HG02870 (cell line): ENCODE results near the gene DHX38.

ENCODE experiments used
- ATAC-seq: cut with Tn5 transposase; IDR thresholded peaks from one replicate; pipeline ENCODE4 v1.9.1; 2021; ENCODE audit warnings: mild to moderate bottlenecking, moderate library complexity; ENCODE audit not compliant: unreplicated experiment

DHX38 gene

GRCh38 chr16:72120026-72120425 is 26.4 kb downstream of the DHX38 start:
- no peak for ATAC-seq

DNA sequence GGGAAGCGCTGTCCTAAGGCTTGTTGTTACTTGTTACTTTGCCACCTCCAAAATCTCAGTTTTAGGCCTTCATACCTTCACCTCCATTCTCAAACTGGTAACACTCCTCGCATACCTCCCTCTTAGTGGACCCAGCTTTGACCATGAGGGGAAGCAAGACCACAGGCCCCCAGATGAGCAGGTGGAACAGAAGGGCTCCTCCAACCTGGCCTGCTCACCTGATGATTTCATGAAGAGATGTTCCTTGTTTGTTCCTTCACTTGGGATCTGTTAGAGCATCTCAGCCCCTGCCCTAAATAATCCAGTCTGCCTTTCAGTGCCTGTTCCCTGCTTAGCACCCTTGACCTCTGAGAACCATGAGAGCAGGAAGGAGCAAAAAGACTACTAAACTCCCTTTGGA is 28.7 kb downstream of the DHX38 start:
- no peak for ATAC-seq

DNA sequence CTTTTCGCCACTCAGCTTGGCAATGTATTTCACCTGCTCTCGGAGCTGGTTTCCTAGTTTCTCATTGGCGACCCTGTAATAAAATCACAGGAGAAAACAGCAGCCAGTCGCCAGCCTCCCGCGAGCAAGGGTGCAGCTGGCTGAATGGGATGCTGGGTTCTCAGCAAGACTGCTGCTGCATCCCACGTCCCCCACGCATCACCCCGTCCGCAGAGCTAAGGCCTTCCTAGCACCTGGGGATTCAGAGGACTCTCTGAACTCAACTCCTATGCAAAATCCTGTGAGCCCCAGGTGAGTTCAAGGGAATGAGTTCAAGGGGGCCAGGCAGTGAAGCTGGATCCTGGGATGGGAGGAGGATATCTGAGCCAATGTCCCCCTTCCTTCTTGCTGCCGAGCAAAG is 29.3 kb downstream of the DHX38 start:
- no peak for ATAC-seq

DNA sequence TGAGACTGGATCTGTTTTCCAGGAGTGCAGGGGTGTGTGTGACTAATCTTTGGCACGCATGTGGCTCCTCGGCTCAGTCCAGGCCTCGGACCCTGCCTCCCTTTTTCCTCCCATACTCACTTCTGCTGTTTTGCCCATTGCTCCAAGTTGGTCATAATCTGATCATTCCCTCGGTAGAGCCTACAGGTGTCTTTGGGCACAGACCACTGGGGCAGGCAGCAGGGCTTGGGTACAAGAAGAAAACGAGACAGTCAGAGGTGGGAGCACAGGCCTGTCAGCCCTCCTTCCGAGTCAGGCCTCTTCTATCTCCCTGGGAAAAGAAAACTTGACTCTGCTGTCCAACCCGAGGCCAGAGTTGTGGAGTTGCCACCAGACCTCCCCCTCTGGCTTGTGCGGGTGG is 29.8 kb downstream of the DHX38 start:
- no peak for ATAC-seq

DNA sequence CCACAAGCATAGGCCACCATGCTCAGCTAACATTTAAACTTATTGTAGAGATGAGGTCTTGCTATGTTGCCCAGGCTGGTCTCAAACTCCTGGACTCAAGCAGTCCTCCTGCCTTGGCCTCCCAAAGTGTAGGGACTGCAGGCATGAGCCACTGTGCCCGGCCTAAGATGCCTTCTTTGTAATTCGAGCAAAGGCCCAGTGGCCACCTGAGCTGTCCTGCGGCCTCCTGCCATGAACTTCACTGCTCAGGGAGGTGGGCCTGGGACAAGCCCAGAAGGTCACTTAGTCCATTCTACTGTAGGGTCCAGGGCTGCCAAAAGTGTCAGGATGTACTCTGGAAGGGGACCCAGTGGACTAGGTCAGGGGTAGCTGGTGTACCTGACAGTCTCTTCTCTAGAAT is 30.5 kb downstream of the DHX38 start:
- ATAC-seq: no peak

GRCh38 chr16:72124761-72125634 is 31.4 kb downstream of the DHX38 start:
- ATAC-seq: no peak

- ATAC-seq: no peak
Measured at GRCh38 chr16:72125635-72126428, 32.2 kb downstream of the DHX38 start.

DNA sequence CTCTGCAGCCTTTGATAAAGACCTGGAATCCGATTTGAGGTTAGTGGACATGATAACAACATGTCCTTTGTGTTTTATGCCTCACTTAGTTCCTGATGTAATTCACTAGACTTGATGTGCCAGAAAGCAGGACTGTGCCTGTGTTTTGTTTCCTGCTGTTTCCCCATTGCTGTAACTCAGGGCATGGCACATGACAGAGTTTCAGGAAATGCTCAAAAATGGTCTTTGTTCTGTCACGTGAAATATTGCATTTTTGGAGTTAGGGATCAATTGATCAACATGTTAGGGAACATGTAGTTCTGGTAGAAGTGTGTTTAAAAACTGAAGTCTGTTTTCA is 32.8 kb downstream of the DHX38 start:
- ATAC-seq: no peak

DNA sequence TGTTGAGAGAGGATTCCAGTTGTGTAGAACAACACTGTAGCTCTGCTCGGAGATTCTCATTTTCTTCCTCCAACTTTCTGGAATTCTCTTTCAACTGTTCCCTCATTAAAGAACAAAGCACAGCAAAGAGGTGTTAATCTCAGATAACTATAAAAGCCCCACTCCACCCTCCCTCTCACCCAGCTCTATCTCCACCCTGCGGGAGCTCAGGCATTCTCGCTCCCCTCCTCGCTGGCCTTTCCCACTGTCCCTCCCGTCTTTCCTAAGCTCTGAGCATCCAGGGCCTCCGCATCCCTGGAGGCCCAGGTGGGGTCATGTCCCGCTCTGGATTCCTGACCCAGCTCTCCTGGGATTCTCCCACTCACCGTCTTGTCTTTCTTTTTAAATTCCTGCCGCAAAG is 35.1 kb downstream of the DHX38 start:
- no peak for ATAC-seq

GRCh38 chr16:72129976-72130656 is 36.5 kb downstream of the DHX38 start:
- no peak for ATAC-seq

- ATAC-seq: no peak
Measured at GRCh38 chr16:72131036-72131435, 37.4 kb downstream of the DHX38 start.

- no peak for ATAC-seq
Measured at GRCh38 chr16:72132726-72133125, 39.1 kb downstream of the DHX38 start.

DNA sequence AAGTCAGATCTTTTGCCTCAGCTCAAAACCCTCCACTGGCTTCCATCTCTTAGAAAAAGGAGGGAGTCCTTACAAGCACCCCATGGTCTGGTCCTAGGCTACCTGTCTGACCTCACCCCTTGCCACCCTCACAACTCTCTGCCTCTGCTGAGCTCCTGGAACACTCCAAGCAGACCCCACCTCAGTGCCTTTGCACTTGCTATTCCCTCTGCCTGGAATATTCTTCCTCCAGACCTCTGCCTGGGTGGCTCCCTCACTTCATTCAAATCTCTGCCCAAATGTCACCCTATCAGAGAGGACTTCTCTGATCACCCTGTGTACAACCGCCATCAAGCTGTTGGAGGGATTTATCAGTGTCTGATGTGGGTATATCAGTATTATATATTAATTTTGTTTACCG is 40.9 kb downstream of the DHX38 start:
- ATAC-seq: no peak

DNA sequence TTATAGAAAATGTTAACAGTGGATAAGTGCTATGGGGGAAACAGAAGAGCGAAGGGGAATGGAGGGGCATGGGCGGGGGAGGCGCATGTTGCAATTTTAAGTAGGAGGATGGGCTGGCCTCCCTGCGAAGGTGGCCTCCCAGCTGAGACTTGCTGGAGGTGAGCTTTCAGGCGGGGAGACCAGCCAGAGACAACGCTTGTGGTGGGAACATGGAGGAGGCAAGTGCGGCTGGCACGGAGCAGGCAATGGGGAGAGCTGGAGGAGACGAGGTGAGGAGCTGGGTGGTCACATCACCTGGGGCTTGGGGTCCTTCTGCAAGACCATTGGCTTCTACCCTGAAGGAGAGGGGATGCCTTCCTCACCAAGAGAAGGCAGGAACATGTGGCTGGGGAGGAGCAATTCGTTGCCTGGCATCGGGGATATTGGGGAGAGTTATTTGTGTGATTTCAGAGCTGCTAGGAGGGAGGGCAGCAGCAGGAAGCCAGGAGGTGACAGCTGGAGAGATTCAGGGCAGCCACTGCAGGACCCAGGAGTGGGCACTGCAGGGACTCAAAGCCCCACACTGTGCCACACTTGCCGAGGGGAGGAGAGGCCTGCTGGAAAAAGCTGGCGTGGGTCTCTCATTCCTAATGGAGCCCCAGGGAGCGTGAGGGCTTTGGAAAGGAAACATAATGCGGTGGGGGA is 43.9 kb downstream of the DHX38 start:
- ATAC-seq: no peak

DNA sequence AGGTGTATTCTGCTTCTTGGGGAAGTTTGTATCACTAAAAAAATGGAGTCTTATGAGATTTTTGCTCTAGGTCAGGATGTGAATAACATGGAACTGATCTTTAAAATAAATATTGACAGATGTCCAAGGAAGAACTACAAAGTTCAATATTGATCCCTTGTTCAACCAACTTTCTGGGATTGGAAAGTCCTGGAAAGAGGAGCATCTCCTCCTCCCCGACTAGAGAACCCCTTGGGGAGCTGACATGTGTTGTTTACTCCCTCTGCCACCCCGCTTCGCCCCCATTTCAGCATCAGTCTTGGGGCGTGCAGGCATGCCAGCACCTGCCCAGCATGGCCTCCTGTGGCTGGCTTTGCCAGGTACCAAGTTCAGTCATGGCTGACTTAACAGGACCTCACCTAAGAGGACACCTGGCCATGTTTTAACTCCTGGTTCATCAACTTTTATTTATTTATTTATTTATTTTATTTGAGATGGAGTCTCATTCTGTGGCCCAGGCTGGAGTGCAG is 44.5 kb downstream of the DHX38 start:
- no peak for ATAC-seq

- ATAC-seq: no peak
Measured at GRCh38 chr16:72139908-72140307, 46.3 kb downstream of the DHX38 start.

DNA sequence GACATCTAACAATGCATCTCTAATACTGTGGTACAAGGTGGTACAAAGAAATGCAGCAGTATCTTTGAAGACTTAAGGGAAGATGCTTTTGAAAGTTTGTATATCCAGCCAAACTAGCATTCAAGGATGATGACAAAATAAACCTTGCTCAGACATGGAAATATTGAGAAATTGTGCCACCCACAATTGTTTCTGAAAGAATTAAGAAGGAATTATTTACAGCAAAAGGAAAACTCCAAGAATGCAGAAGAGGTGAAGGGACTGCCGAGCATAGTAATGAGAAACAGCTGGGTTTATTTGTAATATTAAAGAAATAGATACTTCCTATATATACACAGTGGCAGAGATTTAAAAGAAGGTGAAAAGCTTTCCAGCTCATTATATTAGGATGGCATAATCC is 48.8 kb downstream of the DHX38 start:
- no peak for ATAC-seq

DNA sequence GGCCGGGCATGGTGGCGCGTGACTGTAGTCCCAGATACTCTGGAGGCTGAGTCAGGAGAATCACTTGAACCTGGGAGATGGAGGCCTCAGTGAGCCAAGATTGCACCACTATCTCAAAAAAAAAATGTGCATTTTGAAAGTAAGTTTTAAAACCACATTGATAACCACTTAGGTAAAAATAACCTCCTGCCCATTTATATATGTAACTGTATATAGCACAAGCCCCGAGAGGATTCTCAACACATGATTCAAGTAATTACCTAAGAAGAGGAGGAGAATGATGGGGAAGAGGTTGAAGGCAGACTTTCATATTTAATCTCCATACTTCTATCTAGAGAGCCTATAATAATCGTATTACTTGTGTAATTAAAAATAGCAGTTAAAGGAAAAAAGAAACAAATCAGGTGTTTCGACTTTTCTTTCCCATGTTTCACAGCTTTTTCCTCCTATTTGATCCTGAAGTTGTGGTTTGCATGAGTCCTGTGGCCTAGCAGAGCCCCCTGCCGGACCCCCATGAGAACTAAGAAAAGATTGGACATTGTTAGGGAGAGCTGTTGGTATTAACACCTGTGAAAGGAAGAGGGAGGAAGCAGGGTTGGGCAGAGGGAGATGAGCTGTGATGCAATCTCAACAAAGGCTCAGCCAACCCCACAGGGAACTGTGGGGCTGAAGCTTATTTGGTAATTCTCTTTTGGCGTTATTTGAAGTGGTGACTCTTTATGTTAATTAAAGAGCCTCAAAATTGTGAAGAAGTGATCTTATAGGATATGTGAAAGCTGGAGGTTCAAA is 56.2 kb downstream of the DHX38 start:
- no peak for ATAC-seq

GRCh38 chr16:72159386-72159785 is 65.7 kb downstream of the DHX38 start:
- ATAC-seq: no peak

DNA sequence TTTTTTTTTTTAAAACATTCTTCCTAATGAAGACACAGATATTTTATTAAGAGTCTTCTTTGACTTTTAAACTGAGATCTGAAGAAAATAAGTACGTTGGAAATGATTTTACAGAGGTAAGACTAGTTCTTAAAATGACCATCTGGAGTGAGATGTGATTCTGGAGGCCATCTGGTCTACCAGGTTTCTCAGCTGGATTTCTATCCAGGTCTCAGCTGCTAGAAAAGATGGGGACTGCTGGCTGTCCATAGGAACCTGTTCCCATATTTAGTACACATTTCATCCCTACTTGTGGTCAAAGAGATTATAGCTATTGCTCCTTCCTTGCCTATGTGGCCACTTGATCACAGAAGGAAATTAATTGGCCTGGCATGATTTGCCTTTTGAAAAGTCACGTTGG is 66.2 kb downstream of the DHX38 start:
- ATAC-seq: no peak
